ENCODE results near the gene RNF8. TPM values are rescaled to one million over a fixed set of nuclear protein-coding genes. Genes with fewer than 3 reads are reported as not detected.
"Not testable (repeated sequence)": the region's sequence is repeated elsewhere in the genome, so short reads cannot be mapped to it uniquely, and the experiment has no call there.

Gene RNF8
- total RNA-seq, 2 donors from 2014 or later: 18.5 to 27.3 TPM

GRCh38 chr6:37443216-37443542, 89.4 kb downstream of the RNF8 start:
- ATAC-seq; H3K27me3 Mint-ChIP-seq; DNase-seq (ENCODE audit: low spot score); H3K9me3 Mint-ChIP-seq: not testable (repeated sequence)
- peaks cover 11% of the 10 kb centered on the region for H3K36me3 Mint-ChIP-seq
- H3K4me1 Mint-ChIP-seq (ENCODE audit: low read depth in 2 of 2): peaks cover 10 to 13% of the 10 kb centered on the region in 2 donors
- H3K4me3 Mint-ChIP-seq: peak overlapping the region; percentile 74
- H3K27ac Mint-ChIP-seq: peak overlapping the region; percentile 68 to 93

Other genes starting within 250 kb of the RNF8 start
- gene PIM1, start 183.8 kb upstream of the RNF8 start, total RNA-seq: 100 to 1,000 TPM; 511 to 723 TPM
- 10 to 100 TPM; 27.3 to 37.8 TPM for gene TBC1D22B, start 96.2 kb upstream of the RNF8 start, total RNA-seq
- gene TMEM217, start 95.8 kb upstream of the RNF8 start, total RNA-seq: 10 to 100 TPM; 23.5 to 23.7 TPM
- gene CMTR1, start 79.2 kb downstream of the RNF8 start, total RNA-seq: 10 to 100 TPM; 53.9 to 74.1 TPM
- gene CCDC167, start 145.9 kb downstream of the RNF8 start, total RNA-seq: 10 to 100 TPM; 46.0 to 54.8 TPM